ENCODE measurements around the gene SLC15A1.
"Not testable (repeated sequence)": the region's sequence is repeated elsewhere in the genome, so short reads cannot be mapped to it uniquely, and the experiment has no call there.

Gene SLC15A1

DNA sequence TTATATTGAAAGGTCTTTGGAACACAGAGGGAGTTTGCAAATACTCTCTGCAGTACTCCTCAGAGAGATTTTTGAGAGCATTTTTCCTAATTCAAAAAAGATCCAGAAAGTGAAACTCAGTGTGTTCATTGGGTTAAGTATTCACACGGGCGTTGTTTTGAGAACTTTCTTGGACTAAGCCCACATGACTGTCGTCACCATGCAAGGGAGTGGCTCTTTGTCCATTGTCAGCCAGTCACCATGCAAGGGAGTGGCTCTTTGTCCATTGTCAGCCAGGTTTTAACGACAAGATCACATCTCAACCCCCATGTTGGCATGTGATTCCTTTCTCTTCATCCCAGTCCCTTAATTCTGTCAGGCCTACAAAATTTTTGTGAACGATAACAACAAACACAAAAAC is 94.3 kb downstream of the SLC15A1 start:
- DNase-seq (ENCODE audit: low read depth, low spot score) = no peak

- DNase-seq (ENCODE audit: low read depth, low spot score) = peak; percentile 21
These were observed 94.9 kb downstream of the SLC15A1 start for GRCh38 chr13:98657506-98658085.

DNA sequence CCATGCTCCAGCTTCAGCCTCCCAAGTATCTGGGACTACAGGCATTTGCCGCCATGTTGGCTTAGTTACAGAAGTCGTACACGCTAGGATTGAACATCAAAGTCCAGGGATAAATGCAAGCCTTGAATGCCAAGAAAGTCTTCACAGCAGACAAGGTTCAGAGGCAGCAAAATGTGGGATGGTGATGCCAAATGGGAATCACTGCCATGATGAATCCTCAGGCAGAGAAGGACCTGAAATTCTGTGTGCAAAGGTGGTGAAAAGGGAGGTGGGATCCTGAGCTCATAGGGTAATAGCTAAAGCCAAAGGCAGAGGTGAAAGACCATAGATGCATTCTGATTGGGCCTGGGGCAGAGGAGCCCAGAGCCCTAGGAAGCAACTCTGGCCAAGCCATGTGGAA is 96.2 kb downstream of the SLC15A1 start:
- no peak for DNase-seq (ENCODE audit: low read depth, low spot score)

GRCh38 chr13:98653463-98653985 is 98.9 kb downstream of the SLC15A1 start:
- DNase-seq (ENCODE audit: low read depth, low spot score) = peak; percentile 87

DNA sequence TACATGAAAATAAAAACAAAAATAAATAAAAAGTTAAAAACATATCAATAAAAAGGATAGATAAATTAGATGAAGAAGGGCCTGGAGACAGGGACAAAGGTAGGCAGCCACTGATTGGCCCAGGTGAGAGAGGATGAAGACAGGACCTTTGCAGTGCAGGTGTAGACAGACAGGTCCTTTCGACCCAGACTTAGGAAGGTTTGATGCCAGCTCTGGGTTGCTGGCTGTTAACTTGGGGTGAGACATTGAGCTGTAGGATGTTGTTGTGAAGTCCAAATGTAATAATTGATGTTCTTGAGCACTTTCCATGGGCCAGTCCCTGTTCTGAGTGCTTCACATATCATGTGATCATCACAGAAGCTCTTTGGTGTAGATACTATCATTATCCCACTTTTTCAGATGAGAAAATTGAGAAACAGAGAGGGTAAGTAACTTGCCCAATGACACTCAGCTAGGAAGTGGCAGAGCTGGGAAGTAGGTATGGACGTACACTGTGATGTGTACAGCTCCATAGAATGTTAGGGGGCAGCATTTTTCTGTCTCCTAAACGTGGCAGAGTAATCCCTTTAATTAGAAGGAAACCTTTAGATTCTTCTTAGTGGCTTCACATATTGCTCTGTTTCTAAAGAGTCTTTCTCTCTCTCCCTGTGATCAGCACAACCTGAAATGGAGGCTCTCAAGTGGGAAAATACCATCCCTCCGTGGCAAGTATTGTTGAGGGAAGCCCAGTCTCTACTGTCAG is 99.6 kb downstream of the SLC15A1 start:
- DNase-seq (ENCODE audit: low read depth, low spot score) = no peak

DNA sequence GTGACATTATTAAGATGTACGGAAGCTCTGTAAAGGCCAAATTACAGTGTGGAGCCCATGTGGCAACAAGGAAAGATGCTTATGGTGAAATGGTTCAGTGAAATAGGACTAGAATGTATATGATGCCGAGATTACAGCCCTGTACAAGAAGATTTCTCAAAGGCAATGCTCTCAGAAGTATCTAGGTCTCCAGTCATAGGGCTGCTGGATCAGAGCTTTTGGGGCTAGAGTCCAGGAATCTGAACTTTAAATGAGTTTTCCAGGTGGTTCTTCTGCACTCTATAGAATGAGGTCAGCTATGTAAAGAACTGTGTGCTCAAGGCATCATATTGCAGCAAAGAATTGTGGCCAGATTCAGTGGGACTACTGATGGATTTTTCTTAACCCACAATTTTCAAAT is 100.2 kb downstream of the SLC15A1 start:
- DNase-seq (ENCODE audit: low read depth, low spot score) = no peak

GRCh38 chr13:98651744-98652143 is 100.7 kb downstream of the SLC15A1 start:
- DNase-seq (ENCODE audit: low read depth, low spot score) = no peak

DNA sequence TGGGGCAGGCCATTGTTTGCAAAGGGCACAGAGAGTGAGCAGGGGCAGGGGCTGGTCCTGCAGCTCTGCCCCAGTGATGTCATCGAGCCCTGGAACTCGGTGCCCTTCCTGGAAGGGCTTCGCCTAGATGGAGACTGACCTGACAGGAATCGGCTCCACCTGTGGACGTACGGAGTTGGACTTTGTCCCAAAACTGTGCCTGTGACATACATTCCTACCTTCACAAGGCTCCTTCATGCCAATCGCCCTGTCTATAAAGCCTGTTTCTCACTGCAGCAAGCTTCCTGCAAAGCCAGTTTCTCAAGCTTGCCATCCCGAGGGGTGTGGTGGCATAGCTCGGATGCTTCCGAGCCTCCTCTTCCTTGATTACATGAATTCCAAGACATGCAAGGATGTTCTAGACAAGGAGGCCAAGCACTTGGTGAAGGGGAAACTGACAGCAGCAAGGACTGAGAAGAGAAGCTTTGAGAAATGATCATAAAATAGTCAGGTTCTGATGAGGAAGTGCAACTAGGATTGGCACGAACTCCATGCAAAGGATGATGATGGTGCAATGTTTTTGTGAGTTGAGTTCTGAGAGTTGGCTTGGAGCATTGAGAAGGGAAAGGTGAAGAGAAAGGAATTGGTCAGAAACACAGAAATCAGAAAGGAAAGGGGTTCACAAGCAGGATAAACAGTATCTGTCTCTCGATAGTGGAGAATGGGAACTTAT is 101.9 kb downstream of the SLC15A1 start:
- no peak for DNase-seq (ENCODE audit: low read depth, low spot score)

DNA sequence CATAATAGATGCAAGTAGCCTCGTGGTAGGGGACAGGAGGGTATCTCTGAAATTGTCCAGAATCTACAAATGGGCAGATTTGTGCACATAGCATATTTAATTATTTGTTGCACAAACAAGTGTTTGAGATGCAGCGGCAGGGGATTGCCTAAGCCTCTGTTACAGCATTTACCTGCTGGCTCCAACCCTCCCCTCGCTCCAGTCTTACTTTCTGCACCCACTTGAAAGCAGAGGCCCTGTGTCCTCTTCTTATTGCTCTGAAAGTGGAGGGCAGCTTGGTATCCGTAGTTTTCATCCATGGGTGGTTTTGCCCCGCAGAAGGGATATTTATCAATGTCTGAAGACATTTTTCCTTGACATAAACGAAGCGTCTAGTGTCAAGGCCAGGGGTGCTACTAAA is 102.6 kb downstream of the SLC15A1 start:
- DNase-seq (ENCODE audit: low read depth, low spot score) = no peak

- DNase-seq (ENCODE audit: low read depth, low spot score) = no peak
These were observed 103.8 kb downstream of the SLC15A1 start for GRCh38 chr13:98648686-98649085.

- no peak for DNase-seq (ENCODE audit: low read depth, low spot score)
These were observed 104.3 kb downstream of the SLC15A1 start for GRCh38 chr13:98648141-98648540.

DNA sequence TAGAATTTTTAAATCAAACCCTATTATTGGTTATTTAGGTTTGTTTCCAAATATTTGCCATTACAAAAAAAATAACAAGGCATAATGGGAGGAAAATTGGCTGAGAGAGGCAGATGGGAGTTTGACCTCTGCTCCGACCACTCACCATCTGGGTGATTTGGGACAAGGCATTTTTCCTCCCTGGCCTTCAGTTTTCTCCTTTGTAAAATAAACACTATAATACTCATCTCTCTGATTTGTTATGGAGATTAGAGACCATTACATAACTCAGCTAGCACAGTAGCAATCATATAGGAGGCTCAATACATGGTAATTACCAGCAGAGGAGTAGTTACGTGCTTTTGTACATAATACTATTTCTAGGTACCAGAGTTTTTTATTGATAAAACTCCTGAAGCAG is 105.4 kb downstream of the SLC15A1 start:
- DNase-seq (ENCODE audit: low read depth, low spot score) = no peak

- DNase-seq (ENCODE audit: low read depth, low spot score) = no peak
These were observed 109.0 kb downstream of the SLC15A1 start for GRCh38 chr13:98643479-98643878.

DNA sequence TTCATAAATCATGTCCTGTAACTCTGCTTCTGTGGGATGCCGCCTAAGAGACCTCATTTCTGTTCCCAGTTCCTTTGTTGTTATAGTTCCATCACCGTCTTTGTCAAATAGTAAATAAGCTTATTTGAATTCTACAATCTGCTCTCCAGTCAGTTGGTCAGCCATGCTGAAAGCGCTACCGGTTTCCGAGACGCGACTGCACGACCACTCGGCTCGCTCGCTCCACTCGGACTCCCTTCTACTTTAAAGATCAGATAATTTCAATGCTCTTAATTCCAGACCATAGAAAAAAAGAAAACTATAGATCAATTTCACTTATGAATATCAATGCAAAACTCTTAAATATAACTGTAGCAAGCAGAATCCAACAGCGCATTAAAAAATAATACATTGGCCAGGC is 111.4 kb downstream of the SLC15A1 start:
- no peak for DNase-seq (ENCODE audit: low read depth, low spot score)

DNA sequence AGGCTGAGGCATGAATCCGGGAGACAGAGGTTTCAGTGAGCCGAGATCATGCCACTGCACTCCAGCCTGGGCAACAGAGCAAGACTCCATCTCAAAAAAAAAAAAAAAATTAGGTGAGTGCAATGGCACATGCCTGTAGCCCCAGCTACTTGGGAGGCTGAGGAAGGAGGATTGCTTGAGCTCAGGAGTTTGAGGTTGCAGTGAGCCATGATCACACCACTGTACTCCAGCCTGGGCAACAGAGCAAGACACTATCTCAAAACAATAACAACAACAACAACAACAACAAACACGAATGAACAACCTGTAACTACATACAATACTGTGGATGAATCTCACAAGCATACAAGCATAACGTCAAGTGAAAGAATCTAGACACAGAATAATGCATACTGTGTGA is 112.7 kb downstream of the SLC15A1 start:
- not testable (repeated sequence) for DNase-seq (ENCODE audit: low read depth, low spot score)

GRCh38 chr13:98638352-98638751 is 114.1 kb downstream of the SLC15A1 start:
- DNase-seq (ENCODE audit: low read depth, low spot score) = not testable (repeated sequence)
